IMR-90 (cell line): ENCODE measurements around the gene GCK. TPM values are rescaled to one million over a fixed set of nuclear protein-coding genes. Genes with fewer than 3 reads are reported as not detected.

Source experiments
- ATAC-seq: fragments of 200-7000 bp; cut with Tn5 transposase; 2 replicates; pipeline ENCODE4 v1.9.1; 2020; ENCODE audit warnings: low read depth, mild to moderate bottlenecking, moderate library complexity
- BruUV-seq: library from RNA; stranded (reverse); fragments of 400-500 nt; replicated peaks from 2 replicates; lab custom pipeline; 2021; lab: Mats Ljungman, UMichigan
- CTCF ChIA-PET: fragments of 300-600 bp; formaldehyde crosslinking; extraction: SDS; loops from one replicate; lab custom pipeline; 2021; ENCODE audit warnings: antibody characterized with exemption; lab: Yijun Ruan, JAX
- POLR2A ChIA-PET: fragments of 300-600 bp; sonication (Branson Sonifier 250); formaldehyde crosslinking; loops from one replicate; lab custom pipeline; 2022; ENCODE audit warnings: antibody characterized with exemption; ENCODE audit not compliant: unreplicated experiment; lab: Charles Lee
- DNase-seq: peaks from one replicate; pipeline ENCODE4 v3.0.0; 2013
- H2AFZ ChIP-seq: replicated peaks from 2 replicates; pipeline ENCODE3; 2013; ENCODE audit warnings: low read length, mild to moderate bottlenecking; ENCODE audit not compliant: poor library complexity
- H2AK5ac ChIP-seq: 2 replicates; pipeline ENCODE4 v1.6.1; 2013; ENCODE audit warnings: low read depth, low read length, inconsistent platforms
- H2AK9ac ChIP-seq: replicated peaks from 2 replicates; pipeline ENCODE3; 2013; ENCODE audit warnings: mild to moderate bottlenecking, low read depth, low read length, moderate library complexity; ENCODE audit not compliant: poor library complexity
- H2BK120ac ChIP-seq: 2 replicates; pipeline ENCODE4 v1.6.1; 2013; ENCODE audit warnings: low read depth, low read length, inconsistent platforms
- H2BK15ac ChIP-seq: 3 replicates; pipeline ENCODE4 v1.6.1; 2013; ENCODE audit warnings: low read depth, low read length, inconsistent platforms
- H2BK20ac ChIP-seq: 2 replicates; pipeline ENCODE4 v1.6.1; 2013; ENCODE audit warnings: low read depth, mild to moderate bottlenecking, inconsistent platforms, low read length, moderate library complexity
- H2BK5ac ChIP-seq: 2 replicates; pipeline ENCODE4 v1.6.1; 2013; ENCODE audit warnings: mild to moderate bottlenecking, low read depth, low read length, inconsistent platforms; ENCODE audit not compliant: poor library complexity, severe bottlenecking
- H3K14ac ChIP-seq: replicated peaks from 2 replicates; pipeline ENCODE4 v1.6.1; 2013; ENCODE audit warnings: low read depth, low read length, inconsistent platforms
- H3K18ac ChIP-seq: 2 replicates; pipeline ENCODE4 v1.6.1; 2013; ENCODE audit warnings: low read depth, low read length, control low read depth
- H3K23ac ChIP-seq: 2 replicates; pipeline ENCODE4 v1.6.1; 2013; ENCODE audit warnings: low read depth, low read length, inconsistent platforms
- H3K27ac ChIP-seq: 2 replicates; pipeline ENCODE4 v1.5.1; 2013; ENCODE audit warnings: mild to moderate bottlenecking, control low read depth, low read length; ENCODE audit not compliant: insufficient read depth
- H3K27me3 ChIP-seq: 2 replicates; pipeline ENCODE4 v1.6.1; 2013; ENCODE audit warnings: low read length; ENCODE audit not compliant: control insufficient read depth, insufficient read depth
- H3K36me3 ChIP-seq: 2 replicates; pipeline ENCODE4 v1.6.1; 2013; ENCODE audit warnings: low read length, mixed read lengths; ENCODE audit not compliant: control insufficient read depth, insufficient read depth
- H3K4ac ChIP-seq: 2 replicates; pipeline ENCODE4 v1.6.1; 2013; ENCODE audit warnings: low read depth, low read length, inconsistent platforms
- H3K4me1 ChIP-seq: 2 replicates; pipeline ENCODE4 v1.6.1; 2013; ENCODE audit warnings: low read length, mixed read lengths; ENCODE audit not compliant: control insufficient read depth, insufficient read depth
- H3K4me2 ChIP-seq: 2 replicates; pipeline ENCODE4 v1.6.1; 2013; ENCODE audit warnings: low read depth, mild to moderate bottlenecking, control low read depth, low read length, moderate library complexity
- H3K4me3 ChIP-seq: 2 replicates; pipeline ENCODE4 v1.5.1; 2013; ENCODE audit warnings: low read depth, mild to moderate bottlenecking, control low read depth, low read length, moderate library complexity; ENCODE audit not compliant: insufficient read depth
- H3K56ac ChIP-seq: 2 replicates; pipeline ENCODE4 v1.6.1; 2013; ENCODE audit warnings: low read length, inconsistent platforms; ENCODE audit not compliant: insufficient read depth; ENCODE audit errors: extremely low read depth
- H3K79me1 ChIP-seq, 2 experiments: 2 replicates each; pipeline ENCODE4 v1.6.1; 2013; ENCODE audit warnings: low read length in 2 of 2, inconsistent platforms in 1 of 2, low read depth in 1 of 2
- H3K9ac ChIP-seq: 2 replicates; pipeline ENCODE4 v1.6.1; 2013; ENCODE audit warnings: low read depth, low read length, control low read depth
- H3K9me1 ChIP-seq: 2 replicates; pipeline ENCODE4 v1.6.1; 2013; ENCODE audit warnings: low read length, inconsistent platforms; ENCODE audit not compliant: insufficient read depth
- H3K9me3 ChIP-seq: 2 replicates; pipeline ENCODE4 v1.6.1; 2013; ENCODE audit warnings: low read length; ENCODE audit not compliant: control insufficient read depth, insufficient read depth
- H4K20me1 ChIP-seq: 2 replicates; pipeline ENCODE4 v1.6.1; 2013; ENCODE audit warnings: low read length, inconsistent platforms; ENCODE audit not compliant: insufficient read depth
- H4K5ac ChIP-seq: 2 replicates; pipeline ENCODE4 v1.6.1; 2013; ENCODE audit warnings: mild to moderate bottlenecking, low read depth, low read length, control low read depth
- H4K8ac ChIP-seq, 2 experiments: 2 replicates each; pipeline ENCODE4 v1.6.1; 2013; ENCODE audit warnings: low read depth in 2 of 2, low read length in 2 of 2, control low read depth in 1 of 2, inconsistent platforms in 1 of 2
- H4K91ac ChIP-seq: 2 replicates; pipeline ENCODE4 v1.6.1; 2013; ENCODE audit warnings: low read depth, low read length, inconsistent platforms; ENCODE audit not compliant: insufficient read depth
- BHLHE40 ChIP-seq: fragments of 150-350 bp; IDR thresholded peaks from 2 replicates; pipeline ENCODE4 v1.6.1; 2016; ENCODE audit warnings: mild to moderate bottlenecking, low read depth, low read length
- CEBPB ChIP-seq: IDR thresholded peaks from 2 replicates; pipeline ENCODE4 v1.6.1; 2012; ENCODE audit warnings: low read depth, low read length, improper control_type of control experiment
- FOS ChIP-seq: fragments of 150-350 bp; IDR thresholded peaks from 2 replicates; pipeline ENCODE4 v1.6.1; 2016; ENCODE audit warnings: low read depth, low read length
- MAFK ChIP-seq: IDR thresholded peaks from 2 replicates; pipeline ENCODE4 v1.6.1; 2012; ENCODE audit warnings: low read depth, low read length, improper control_type of control experiment
- MAZ ChIP-seq: IDR thresholded peaks from 2 replicates; pipeline ENCODE4 v1.6.1; 2012; ENCODE audit warnings: low read depth, mild to moderate bottlenecking, low read length, improper control_type of control experiment, moderate library complexity, borderline replicate concordance
- MXI1 ChIP-seq: IDR thresholded peaks from 2 replicates; pipeline ENCODE4 v1.6.1; 2012; ENCODE audit warnings: low read depth, mild to moderate bottlenecking, low read length, moderate library complexity, borderline replicate concordance
- NFE2L2 ChIP-seq: fragments of 150-350 bp; IDR thresholded peaks from 2 replicates; pipeline ENCODE4 v1.6.1; 2016; ENCODE audit warnings: low read depth, mild to moderate bottlenecking, low read length
- POLR2A ChIP-seq: IDR thresholded peaks from 2 replicates; pipeline ENCODE4 v1.6.1; 2012; ENCODE audit warnings: mild to moderate bottlenecking, low read depth, low read length
- RAD21 ChIP-seq: IDR thresholded peaks from 2 replicates; pipeline ENCODE4 v1.6.1; 2012; ENCODE audit warnings: low read length, improper control_type of control experiment
- RCOR1 ChIP-seq: IDR thresholded peaks from 2 replicates; pipeline ENCODE4 v1.6.1; 2012; ENCODE audit warnings: mild to moderate bottlenecking, low read length, improper control_type of control experiment; ENCODE audit not compliant: insufficient replicate concordance
- WGBS, 2 experiments: methylation state at CpG; one replicate each; pipeline versions ENCODE4 v1.1.5 to v1.1.7; 2013; ENCODE audit warnings: missing lambda C conversion rate in 2 of 2; ENCODE audit not compliant: insufficient read length in 1 of 2; ENCODE audit errors: extremely low coverage in 2 of 2; 5-methylcytosine and 5-hydroxymethylcytosine counted together
- dilution Hi-C: fragments of 300-500 bp; cut with HindIII; formaldehyde crosslinking; loops from one replicate; pipeline ENCODE4 v1.14.3; 2018; ENCODE audit warnings: low sequenced_read_pairs; ENCODE audit not compliant: unreplicated experiment
- in situ Hi-C: fragments of 300-500 bp; cut with MboI; formaldehyde crosslinking; loops from 3 replicates; pipeline ENCODE4 v1.14.3; 2019; ENCODE audit warnings: low sequenced_read_pairs, inconsistent platforms, mixed read lengths
- intact Hi-C: fragments of 100-400 bp; cut with micrococcal nuclease; formaldehyde crosslinking; loops from 2 replicates; pipeline ENCODE4 v1.10.0; 2022
- polyA plus RNA-seq, 3 experiments: library from polyadenylated mRNA; depleted of rRNA; stranded (reverse); fragments of >200 nt; gene quantifications; 2 replicates each; pipeline ENCODE4 v1.2.3, GENCODE V29; 2012; ENCODE audit warnings: low replicate concordance in 1 of 3
- total RNA-seq: library from RNA; depleted of rRNA; stranded (reverse); fragments of >200 nt; gene quantifications from 2 replicates; pipeline ENCODE4 v1.2.3, GENCODE V29; 2012
- TF ChIP-seq, protein P1 (sequence below): fragments of 150-350 bp; IDR thresholded peaks from 2 replicates; pipeline ENCODE4 v1.6.1; 2017; ENCODE audit warnings: mild to moderate bottlenecking, antibody characterized with exemption, low read length, low read depth
- TF ChIP-seq, protein P2 (sequence below): fragments of 150-350 bp; IDR thresholded peaks from 2 replicates; pipeline ENCODE4 v1.6.1; 2016; ENCODE audit warnings: low read depth, mild to moderate bottlenecking, low read length, moderate library complexity, borderline replicate concordance
- TF ChIP-seq, protein P3 (sequence below): conservative IDR thresholded peaks from 2 replicates; pipeline ENCODE4 v1.5.1; 2012; ENCODE audit warnings: mild to moderate bottlenecking, low read depth, low read length, improper control_type of control experiment

Gene GCK
- total and polyA plus RNA-seq, 2 of the 4 experiments (the other 2 are of a cell fraction): 0.14 to 0.18 TPM

DNA sequence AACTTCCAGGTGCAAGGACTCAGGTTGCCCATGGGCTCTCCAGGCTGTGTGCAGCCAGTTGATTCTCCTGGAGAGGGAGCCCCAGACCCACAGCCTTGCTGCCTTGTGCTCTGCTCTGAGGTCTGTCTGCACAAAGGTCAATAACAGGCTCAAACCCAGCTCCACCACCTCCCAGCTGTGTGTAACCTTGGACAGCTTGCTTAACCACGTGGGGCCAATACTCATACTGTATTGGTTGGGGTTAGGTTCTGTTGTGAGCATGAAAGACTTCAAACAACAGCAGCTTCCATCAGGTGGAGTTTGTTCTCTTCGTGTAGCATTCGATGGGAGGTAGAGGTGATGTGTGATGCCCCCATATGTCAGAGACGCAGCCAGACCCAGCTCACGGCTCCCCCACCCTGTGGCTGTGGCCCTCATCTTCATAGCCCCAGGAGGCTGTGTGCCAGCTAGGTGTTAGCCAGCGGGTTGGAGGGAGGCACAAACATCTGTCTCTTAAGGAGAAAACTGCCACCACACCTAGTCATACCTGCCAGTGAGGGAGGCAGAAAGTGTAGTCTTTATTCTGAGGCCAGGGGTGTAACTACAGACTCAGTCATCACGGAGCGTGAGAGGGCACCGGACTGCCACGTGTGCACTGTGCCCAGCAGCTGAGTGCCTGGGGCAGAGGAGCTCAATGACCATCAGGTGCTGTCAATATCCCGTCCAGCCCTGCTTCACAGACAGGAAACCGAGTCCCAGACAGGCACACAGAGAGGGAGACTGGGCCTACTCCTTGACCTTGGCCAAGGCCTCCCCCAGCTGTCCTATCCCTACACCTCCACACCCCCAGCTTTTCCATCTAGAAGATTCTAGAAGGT, 57.8 kb downstream of the GCK start:
- H2AFZ ChIP-seq: no peak overlapping the region
- H4K8ac ChIP-seq: peak overlapping the region; percentile 6 to 19; a peak in 2 of 4 replicates
- H2BK15ac ChIP-seq: peak overlapping the region; percentile 18; the same call in 1 of the 3 replicates
- H3K9me3 ChIP-seq: peaks cover 4% of the 10 kb centered on the region
- H4K20me1 ChIP-seq: no peaks in the 10 kb centered on the region
- H4K5ac ChIP-seq: peak overlapping the region; percentile 29; the same call in 1 of the 2 replicates
- H3K23ac ChIP-seq: no peak overlapping the region; the same call in 1 of the 2 replicates
- H3K4me3 ChIP-seq: no peak overlapping the region
- no peak overlapping the region for H3K4me2 ChIP-seq
- no peak overlapping the region for H2BK5ac ChIP-seq
- H3K79me1 ChIP-seq: no peaks in the 10 kb centered on the region
- ChIA-PET POLR2A (no interaction called here), CTCF (interaction anchor here (0.9 to 1.4 kb wide), 5 partner anchors 10 to 102 kb away, joined by 3 to 4 read pairs (median 4); no protein-coding TSS in a partner anchor)
- H3K27me3 ChIP-seq: no peaks in the 10 kb centered on the region
- H3K9me1 ChIP-seq: peaks cover 3% of the 10 kb centered on the region; the same call in 1 of the 2 replicates
- H3K27ac ChIP-seq: no peak overlapping the region
- H3K4me1 ChIP-seq: peaks cover 10% of the 10 kb centered on the region
- in situ Hi-C loops: no loop called here
- no peak overlapping the region for H3K56ac ChIP-seq
- intact Hi-C loops: loop anchor here (1.0 kb wide), 1 partner anchor 65 kb away; no protein-coding TSS in a partner anchor
- H3K14ac ChIP-seq: peak overlapping the region; percentile 8; the same call in 1 of the 2 replicates
- dilution Hi-C loops: no loop called here
- peak overlapping the region; percentile 27; the same call in 1 of the 2 replicates for H2AK5ac ChIP-seq
- no peaks in the 10 kb centered on the region for H3K36me3 ChIP-seq
- H3K18ac ChIP-seq: peak overlapping the region; percentile 43
- peak overlapping the region; percentile 34; the same call in 1 of the 2 replicates for H3K4ac ChIP-seq
- DNase-seq (no peak), ATAC-seq (peak; percentile 64)
- no peak overlapping the region for H2AK9ac ChIP-seq
- 80% methylated on average over 6 of the region's 12 CpGs; no CpG with 5 or more reads in 1 of the 2 experiments for WGBS, 2 experiments
- H2BK120ac ChIP-seq: peak overlapping the region; percentile 43
- no TSS peak for BruUV-seq
- H3K9ac ChIP-seq: no peak overlapping the region
- peak overlapping the region; percentile 35; the same call in 1 of the 2 replicates for H4K91ac ChIP-seq
- peak overlapping the region; percentile 69; the same call in 1 of the 2 replicates for H2BK20ac ChIP-seq
- no peak for TF ChIP-seq FOS
- TF ChIP-seq RCOR1: no peak
- no peak for TF ChIP-seq MXI1
- TF ChIP-seq MAFK: no peak
- TF ChIP-seq, protein P1, sequence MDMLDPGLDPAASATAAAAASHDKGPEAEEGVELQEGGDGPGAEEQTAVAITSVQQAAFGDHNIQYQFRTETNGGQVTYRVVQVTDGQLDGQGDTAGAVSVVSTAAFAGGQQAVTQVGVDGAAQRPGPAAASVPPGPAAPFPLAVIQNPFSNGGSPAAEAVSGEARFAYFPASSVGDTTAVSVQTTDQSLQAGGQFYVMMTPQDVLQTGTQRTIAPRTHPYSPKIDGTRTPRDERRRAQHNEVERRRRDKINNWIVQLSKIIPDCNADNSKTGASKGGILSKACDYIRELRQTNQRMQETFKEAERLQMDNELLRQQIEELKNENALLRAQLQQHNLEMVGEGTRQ: peak; percentile 49; the same call in 1 of the 2 replicates
- TF ChIP-seq NFE2L2: no peak
- TF ChIP-seq MAZ: no peak
- TF ChIP-seq RAD21: peak; percentile 38
- TF ChIP-seq, protein P2, sequence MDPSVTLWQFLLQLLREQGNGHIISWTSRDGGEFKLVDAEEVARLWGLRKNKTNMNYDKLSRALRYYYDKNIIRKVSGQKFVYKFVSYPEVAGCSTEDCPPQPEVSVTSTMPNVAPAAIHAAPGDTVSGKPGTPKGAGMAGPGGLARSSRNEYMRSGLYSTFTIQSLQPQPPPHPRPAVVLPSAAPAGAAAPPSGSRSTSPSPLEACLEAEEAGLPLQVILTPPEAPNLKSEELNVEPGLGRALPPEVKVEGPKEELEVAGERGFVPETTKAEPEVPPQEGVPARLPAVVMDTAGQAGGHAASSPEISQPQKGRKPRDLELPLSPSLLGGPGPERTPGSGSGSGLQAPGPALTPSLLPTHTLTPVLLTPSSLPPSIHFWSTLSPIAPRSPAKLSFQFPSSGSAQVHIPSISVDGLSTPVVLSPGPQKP: no peak
- no peak for TF ChIP-seq POLR2A
- TF ChIP-seq, protein P3, sequence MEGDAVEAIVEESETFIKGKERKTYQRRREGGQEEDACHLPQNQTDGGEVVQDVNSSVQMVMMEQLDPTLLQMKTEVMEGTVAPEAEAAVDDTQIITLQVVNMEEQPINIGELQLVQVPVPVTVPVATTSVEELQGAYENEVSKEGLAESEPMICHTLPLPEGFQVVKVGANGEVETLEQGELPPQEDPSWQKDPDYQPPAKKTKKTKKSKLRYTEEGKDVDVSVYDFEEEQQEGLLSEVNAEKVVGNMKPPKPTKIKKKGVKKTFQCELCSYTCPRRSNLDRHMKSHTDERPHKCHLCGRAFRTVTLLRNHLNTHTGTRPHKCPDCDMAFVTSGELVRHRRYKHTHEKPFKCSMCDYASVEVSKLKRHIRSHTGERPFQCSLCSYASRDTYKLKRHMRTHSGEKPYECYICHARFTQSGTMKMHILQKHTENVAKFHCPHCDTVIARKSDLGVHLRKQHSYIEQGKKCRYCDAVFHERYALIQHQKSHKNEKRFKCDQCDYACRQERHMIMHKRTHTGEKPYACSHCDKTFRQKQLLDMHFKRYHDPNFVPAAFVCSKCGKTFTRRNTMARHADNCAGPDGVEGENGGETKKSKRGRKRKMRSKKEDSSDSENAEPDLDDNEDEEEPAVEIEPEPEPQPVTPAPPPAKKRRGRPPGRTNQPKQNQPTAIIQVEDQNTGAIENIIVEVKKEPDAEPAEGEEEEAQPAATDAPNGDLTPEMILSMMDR: 0 out of 2 replicates have a peak, but pooled peaks have one; percentile 29
- TF ChIP-seq CEBPB: no peak
- no peak for TF ChIP-seq BHLHE40
